NCI-H1436 treated with DMSO at 0.1 percent for 48 hours (cell line): ENCODE results near the gene GGCT.

Source experiments
- DNase-seq: peaks from one replicate; lab custom pipeline; 2025; lab: John Stamatoyannopoulos, UW

GGCT gene

GRCh38 chr7:30478349-30479201 lies 26.1 kb downstream of the GGCT start, which contains the start of gene NOD1:
Gene NOD1 (minus strand): TSS chr7:30478784. CDS start chr7:30456921, 21,863 bp downstream.
- peak; percentile 25 for DNase-seq

- DNase-seq = peak; percentile 53
Measured at GRCh38 chr7:30476459-30477145, 28.0 kb downstream of the GGCT start.

- DNase-seq = no peak
Measured at GRCh38 chr7:30475580-30475979, 29.0 kb downstream of the GGCT start.

GRCh38 chr7:30474893-30475292 lies 29.7 kb downstream of the GGCT start:
- DNase-seq = no peak

GRCh38 chr7:30474485-30474884 lies 30.1 kb downstream of the GGCT start:
- DNase-seq = no peak

- DNase-seq = no peak
Measured at GRCh38 chr7:30473903-30474302, 30.7 kb downstream of the GGCT start.

GRCh38 chr7:30472784-30473775 lies 31.5 kb downstream of the GGCT start:
- DNase-seq = no peak

GRCh38 chr7:30472081-30472783 lies 32.4 kb downstream of the GGCT start:
- no peak for DNase-seq

- no peak for DNase-seq
Measured at GRCh38 chr7:30471205-30471604, 33.4 kb downstream of the GGCT start.

GRCh38 chr7:30470771-30471170 lies 33.9 kb downstream of the GGCT start:
- no peak for DNase-seq

GRCh38 chr7:30470163-30470770 lies 34.4 kb downstream of the GGCT start:
- DNase-seq = no peak

- DNase-seq = no peak
Measured at GRCh38 chr7:30469303-30469702, 35.3 kb downstream of the GGCT start.

- no peak for DNase-seq
Measured at GRCh38 chr7:30468791-30469190, 35.8 kb downstream of the GGCT start.

- no peak for DNase-seq
Measured at GRCh38 chr7:30468041-30468440, 36.6 kb downstream of the GGCT start.

GRCh38 chr7:30467271-30467670 lies 37.4 kb downstream of the GGCT start:
- no peak for DNase-seq

- no peak for DNase-seq
Measured at GRCh38 chr7:30466266-30466665, 38.4 kb downstream of the GGCT start.

- DNase-seq = no peak
Measured at GRCh38 chr7:30465811-30466180, 38.8 kb downstream of the GGCT start.

- no peak for DNase-seq
Measured at GRCh38 chr7:30465046-30465810, 39.4 kb downstream of the GGCT start.

GRCh38 chr7:30464231-30464671 lies 40.4 kb downstream of the GGCT start:
- DNase-seq = no peak
